Heart left ventricle (tissue), 16 donors: ENCODE data around the gene CACYBP. TPM values are rescaled to one million over a fixed set of nuclear protein-coding genes. Genes with fewer than 3 reads are reported as not detected.

ENCODE experiments used
- ATAC-seq, 4 donors: fragments of 200-7000 bp; cut with Tn5 transposase; one replicate each; pipeline ENCODE4 v1.9.1; 2020 to 2022; ENCODE audit warnings: moderate library complexity in 4 of 4, mild to moderate bottlenecking in 3 of 4, moderate number of reproducible peaks in 1 of 4
- DNase-seq, 5 donors: peaks; one replicate each; pipeline ENCODE4 v3.0.0-alpha.2; 2020
- H3K27ac ChIP-seq, 12 donors: fragments of 200-600 bp; sonication (generic) in 4 of 12; one replicate each; pipeline versions ENCODE4 v1.5.0 to v1.8.0; 2016 to 2022; ENCODE audit warnings: mild to moderate bottlenecking in 2 of 12
- H3K27me3 ChIP-seq, 9 donors: fragments of 200-600 bp; sonication (generic) in 2 of 9; one replicate each; pipeline versions ENCODE4 v1.5.1 to v1.8.0; 2016 to 2022; ENCODE audit warnings: mild to moderate bottlenecking in 3 of 9
- H3K36me3 ChIP-seq, 9 donors: fragments of 200-600 bp; sonication (generic) in 2 of 9; one replicate each; pipeline versions ENCODE4 v1.5.0 to v1.8.0; 2018 to 2022; ENCODE audit warnings: mild to moderate bottlenecking in 2 of 9
- H3K4me1 ChIP-seq, 12 donors: fragments of 200-600 bp; sonication (generic) in 4 of 12; one replicate each; pipeline versions ENCODE4 v1.5.0 to v1.8.0; 2016 to 2022; ENCODE audit warnings: mild to moderate bottlenecking in 3 of 12
- H3K4me3 ChIP-seq, 12 donors: fragments of 200-600 bp; sonication (generic) in 4 of 12; one replicate each; pipeline versions ENCODE4 v1.5.0 to v1.8.0; 2017 to 2022; ENCODE audit warnings: mild to moderate bottlenecking in 9 of 12, moderate library complexity in 4 of 12
- H3K9me3 ChIP-seq, 12 donors: fragments of 200-600 bp; sonication (generic) in 4 of 12; one replicate each; pipeline versions ENCODE4 v1.5.0 to v1.8.0; 2016 to 2022; ENCODE audit warnings: mild to moderate bottlenecking in 1 of 12
- POLR2A ChIP-seq, 2 donors: fragments of 450-650 bp; IDR thresholded peaks; one replicate each; pipeline ENCODE4 v1.6.1; 2017; ENCODE audit warnings: antibody characterized with exemption in 2 of 2, mild to moderate bottlenecking in 2 of 2, moderate library complexity in 2 of 2
- WGBS, 4 donors: extraction: QIAGEN DNeasy Blood & Tissue Kit in 2 of 4; methylation state at CpG; one replicate each; pipeline versions ENCODE4 v1.1.5 to v1.1.7; 2013 to 2018; 5-methylcytosine and 5-hydroxymethylcytosine counted together
- intact Hi-C, 10 donors: fragments of 100-400 bp; cut with DNase I; formaldehyde crosslinking; loops; one replicate each; pipeline versions ENCODE4 v1.11.1 to v1.14.2; 2022
- polyA plus RNA-seq, 2 donors: library from polyadenylated mRNA; stranded (reverse); fragments of 200-250 nt; gene quantifications; one replicate each; pipeline ENCODE4 v1.2.3, GENCODE V29; 2013
- total RNA-seq, 9 donors: library from RNA; depleted of rRNA in 2 of 9; stranded (reverse); fragments of >200 nt in 2 of 9; fragmentation: NEBNext Ultra II Directional in 3 of 9; extraction: Animal tissue kit (Norgen Biotek cat#: 25700) in 3 of 9; gene quantifications; one replicate each; pipeline versions ENCODE4 v1.1.0 to v1.2.4, GENCODE V29; 2016 to 2023
- TF ChIP-seq, protein P1 (sequence below), 12 donors: fragments of 200-600 bp; sonication (generic) in 4 of 12; IDR thresholded peaks; one replicate each; pipeline versions ENCODE4 v1.5.0 to v1.8.0; 2018 to 2022; ENCODE audit warnings: antibody characterized with exemption in 12 of 12, mild to moderate bottlenecking in 5 of 12
- donor health status: ischemic (EF 13 %, LVEDD 7.1; RV severe dilation, severe dysfunction).
- donor health status: healthy with polysubstance abuse.
- donor health status: DM: no; HTN: yes; CAD: no.
- donor health status: DM: no; HTN: no; CAD: no.
- donor health status: ischemic (EF 25% LVEDD 6.9; RV normal size, moderate dysfunction).
- donor health status: ischemic (EF 25% LVEDD 5.7; RV mildly dilated, moderate dysfunction).
- donor health status: healthy.
- donor health status: DM: yes; HTN: yes; CAD: no.
- donor health status: ischemic (EF 35%, LVEDD 5.7; RV mildly dilated, moderate dysfunction).
- donor health status: nonischemic (EF 11% LVEDD 7.7; RV severe dilation, severe dysfunction).
- donor health status: DM: yes; HTN: yes; CAD: no.
- donor health status: PGD.
- donor health status: ischemic (EF 29% LVEDD 5.4; RV normal size, mild dysfunction).
- donor health status: nonischemic (EF 23%, LVEDD 6.1; RV moderate dilation, normal function).

CACYBP gene
- total and polyA plus RNA-seq, 11 donors: 30.1 to 170 (median 54.6) TPM

- no peaks in the 10 kb centered on the region for H3K4me1 ChIP-seq
- H3K27me3 ChIP-seq: no peaks in the 10 kb centered on the region
- H3K9me3 ChIP-seq: no peaks in the 10 kb centered on the region
- WGBS, 4 donors: 84 to 87% (median 84%) methylated on average over 4 of the region's 4 CpGs
- TF ChIP-seq, protein P1, sequence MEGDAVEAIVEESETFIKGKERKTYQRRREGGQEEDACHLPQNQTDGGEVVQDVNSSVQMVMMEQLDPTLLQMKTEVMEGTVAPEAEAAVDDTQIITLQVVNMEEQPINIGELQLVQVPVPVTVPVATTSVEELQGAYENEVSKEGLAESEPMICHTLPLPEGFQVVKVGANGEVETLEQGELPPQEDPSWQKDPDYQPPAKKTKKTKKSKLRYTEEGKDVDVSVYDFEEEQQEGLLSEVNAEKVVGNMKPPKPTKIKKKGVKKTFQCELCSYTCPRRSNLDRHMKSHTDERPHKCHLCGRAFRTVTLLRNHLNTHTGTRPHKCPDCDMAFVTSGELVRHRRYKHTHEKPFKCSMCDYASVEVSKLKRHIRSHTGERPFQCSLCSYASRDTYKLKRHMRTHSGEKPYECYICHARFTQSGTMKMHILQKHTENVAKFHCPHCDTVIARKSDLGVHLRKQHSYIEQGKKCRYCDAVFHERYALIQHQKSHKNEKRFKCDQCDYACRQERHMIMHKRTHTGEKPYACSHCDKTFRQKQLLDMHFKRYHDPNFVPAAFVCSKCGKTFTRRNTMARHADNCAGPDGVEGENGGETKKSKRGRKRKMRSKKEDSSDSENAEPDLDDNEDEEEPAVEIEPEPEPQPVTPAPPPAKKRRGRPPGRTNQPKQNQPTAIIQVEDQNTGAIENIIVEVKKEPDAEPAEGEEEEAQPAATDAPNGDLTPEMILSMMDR (IDR thresholded peaks at IDR 0.05): no peak
- no peak for TF ChIP-seq POLR2A (IDR thresholded peaks at IDR 0.05)
- H3K27ac ChIP-seq: no peak overlapping the region
- DNase-seq (no peak), ATAC-seq (no peak)
- no peaks in the 10 kb centered on the region for H3K36me3 ChIP-seq
- intact Hi-C loops: loop anchor here in 8 of 10 donors (5.0 to 10.0 kb wide), 6 partner anchors 88 to 288 kb away; no protein-coding TSS in a partner anchor
- H3K4me3 ChIP-seq: no peak overlapping the region
Measured at GRCh38 chr1:175033953-175034352, 34.2 kb downstream of the CACYBP start.

GRCh38 chr1:175034775-175035174 lies 35.0 kb downstream of the CACYBP start:
- Histone ChIP-seq H3K27me3 (no peaks in the 10 kb centered on the region), H3K9me3 (no peaks in the 10 kb centered on the region), H3K27ac (no peak overlapping the region), H3K4me3 (no peak overlapping the region), H3K36me3 (no peaks in the 10 kb centered on the region), H3K4me1 (no peaks in the 10 kb centered on the region)
- WGBS, 4 donors: 83 to 90% (median 86%) methylated on average over 2 of the region's 2 CpGs
- ATAC-seq: no peak
- intact Hi-C loops: loop anchor here in 8 of 10 donors (5.0 to 10.0 kb wide), 6 partner anchors 88 to 288 kb away; no protein-coding TSS in a partner anchor
- TF ChIP-seq, protein P1 (IDR thresholded peaks at IDR 0.05): no peak
- no peak for TF ChIP-seq POLR2A (IDR thresholded peaks at IDR 0.05)
- no peak for DNase-seq

DNA sequence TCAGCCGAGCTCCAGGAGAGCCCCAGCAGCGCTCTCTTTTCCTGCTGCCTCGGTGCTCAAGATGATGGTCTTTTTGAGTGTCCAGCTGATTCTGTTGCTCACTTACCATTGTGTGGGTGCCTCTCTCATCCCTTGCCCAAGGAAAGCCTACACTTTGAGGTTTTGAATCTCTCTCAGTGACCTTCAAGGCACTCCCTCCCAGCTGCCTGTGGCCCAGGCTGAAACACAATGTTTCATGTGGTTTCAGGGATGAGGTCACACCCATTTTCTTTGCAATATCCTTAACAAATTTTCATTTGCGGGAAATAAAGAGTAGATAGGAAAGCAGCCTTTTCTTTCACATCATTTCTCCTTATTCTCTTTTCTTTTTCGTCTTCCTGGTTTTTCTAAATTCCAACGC lies 36.1 kb downstream of the CACYBP start:
- Histone ChIP-seq H3K9me3 (no peaks in the 10 kb centered on the region), H3K36me3 (no peaks in the 10 kb centered on the region), H3K27ac (no peak overlapping the region), H3K4me3 (no peak overlapping the region), H3K27me3 (no peaks in the 10 kb centered on the region), H3K4me1 (no peaks in the 10 kb centered on the region)
- TF ChIP-seq, protein P1 (IDR thresholded peaks at IDR 0.05): no peak
- TF ChIP-seq POLR2A (IDR thresholded peaks at IDR 0.05): no peak
- WGBS, 4 donors: 80 to 92% (median 90%) methylated on average over 4 to 6 of the region's 6 CpGs
- DNase-seq (no peak), ATAC-seq (no peak)
- intact Hi-C loops: loop anchor here in 2 of 10 donors (10.0 kb wide), 1 partner anchor 279 kb away; no protein-coding TSS in a partner anchor

- TF ChIP-seq POLR2A (IDR thresholded peaks at IDR 0.05): no peak
- TF ChIP-seq, protein P1 (IDR thresholded peaks at IDR 0.05): no peak
- Histone ChIP-seq H3K36me3 (no peaks in the 10 kb centered on the region), H3K27ac (no peak overlapping the region), H3K27me3 (no peaks in the 10 kb centered on the region), H3K9me3 (no peaks in the 10 kb centered on the region), H3K4me1 (no peaks in the 10 kb centered on the region), H3K4me3 (no peak overlapping the region)
- DNase-seq (no peak), ATAC-seq (no peak)
- WGBS, 4 donors: 66 to 76% (median 73%) methylated on average over 3 of the region's 3 CpGs
- intact Hi-C loops: loop anchor here in 2 of 10 donors (10.0 kb wide), 1 partner anchor 278 kb away; no protein-coding TSS in a partner anchor
Measured at GRCh38 chr1:175036476-175036875, 36.7 kb downstream of the CACYBP start.
